Thymus (tissue), 11 donors: ENCODE results near the gene MRPL57. TPM values are rescaled to one million over a fixed set of nuclear protein-coding genes. Genes with fewer than 3 reads are reported as not detected.
"Not testable (repeated sequence)": the region's sequence is repeated elsewhere in the genome, so short reads cannot be mapped to it uniquely, and the experiment has no call there.

Source experiments
- DNase-seq, 9 donors: peaks; one replicate each; pipeline ENCODE4 v3.0.0-alpha.2; 2013; ENCODE audit warnings: low spot score in 9 of 9, low read depth in 6 of 9, missing footprints in 1 of 9
- H3K27ac ChIP-seq, 2 donors: one replicate each; pipeline ENCODE4 v1.5.1; 2013; ENCODE audit warnings: control low read depth in 1 of 2, low read depth in 1 of 2, low read length in 1 of 2, mild to moderate bottlenecking in 1 of 2, moderate library complexity in 1 of 2
- H3K27me3 ChIP-seq, 2 donors: one replicate each; pipeline ENCODE4 v1.5.1; 2013; ENCODE audit warnings: low read length in 1 of 2; ENCODE audit not compliant: control insufficient read depth in 2 of 2, insufficient read depth in 1 of 2
- H3K36me3 ChIP-seq, 2 donors: one replicate each; pipeline ENCODE4 v1.5.1; 2013; ENCODE audit warnings: low read length in 1 of 2, mild to moderate bottlenecking in 1 of 2, moderate library complexity in 1 of 2; ENCODE audit not compliant: control insufficient read depth in 2 of 2, insufficient read depth in 2 of 2
- H3K4me1 ChIP-seq, 2 donors: one replicate each; pipeline ENCODE4 v1.5.1; 2013; ENCODE audit warnings: low read length in 2 of 2; ENCODE audit not compliant: control insufficient read depth in 2 of 2, insufficient read depth in 2 of 2
- H3K4me3 ChIP-seq, 2 donors: one replicate each; pipeline ENCODE4 v1.5.1; 2013; ENCODE audit warnings: low read length in 2 of 2, control low read depth in 1 of 2, mild to moderate bottlenecking in 1 of 2
- H3K9me3 ChIP-seq, 2 donors: one replicate each; pipeline ENCODE4 v1.5.1; 2013; ENCODE audit warnings: low read length in 1 of 2, mild to moderate bottlenecking in 1 of 2; ENCODE audit not compliant: control insufficient read depth in 2 of 2, insufficient read depth in 1 of 2
- WGBS: extraction: QIAGEN DNeasy Blood & Tissue Kit; methylation state at CpG from one replicate; pipeline ENCODE4 v1.1.7; 2013; 5-methylcytosine and 5-hydroxymethylcytosine counted together
- polyA plus RNA-seq: library from polyadenylated mRNA; stranded (reverse); fragments of 200-250 nt; gene quantifications from one replicate; pipeline ENCODE4 v1.2.3, GENCODE V29; 2013
- total RNA-seq: library from RNA; stranded (reverse); fragments of 120-200 nt; gene quantifications from one replicate; pipeline ENCODE4 v1.2.4, GENCODE V29; 2013
- donor health status: healthy.

Gene MRPL57
- total and polyA plus RNA-seq, 2 donors = 30.1 to 33.5 TPM

DNA sequence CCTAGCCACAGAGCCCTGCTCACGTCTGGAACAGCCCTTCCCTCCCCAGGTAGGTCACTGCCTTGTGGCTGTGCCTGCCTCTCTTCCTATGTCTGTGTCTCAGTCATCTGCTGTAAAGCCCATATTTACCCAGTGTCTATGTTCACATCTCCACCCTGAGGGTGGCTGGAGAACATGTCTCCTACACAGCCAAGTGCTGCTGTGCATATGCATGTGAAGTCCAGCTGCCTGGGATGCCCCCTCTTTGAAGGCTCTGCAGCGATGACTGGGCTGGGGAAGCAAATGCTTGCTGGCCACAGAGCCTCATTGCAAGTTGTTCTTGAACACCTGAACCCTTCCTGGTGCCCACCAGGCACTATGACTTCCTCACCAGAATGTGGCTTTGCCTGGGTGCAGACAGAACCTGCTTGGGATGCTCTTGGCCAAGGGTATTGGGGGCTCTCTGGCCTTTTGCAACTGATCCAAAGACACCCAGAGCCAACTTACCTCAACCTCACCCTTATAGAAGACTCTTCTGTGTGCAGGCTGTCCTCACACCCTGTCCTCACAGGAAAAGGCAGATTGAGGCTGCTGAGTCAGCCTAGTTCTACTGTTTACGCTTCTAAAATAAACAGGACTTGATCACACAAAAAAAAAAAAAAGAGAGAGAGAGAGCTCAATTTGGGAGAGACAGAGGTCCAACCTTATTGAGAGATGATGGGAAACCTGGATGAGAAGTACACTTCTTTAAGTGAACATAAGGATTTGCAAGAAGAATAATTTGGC, 26.5 kb downstream of the MRPL57 start:
- H3K9me3 ChIP-seq = peaks cover 0 to 9% of the 10 kb centered on the region in 2 donors
- no peaks in the 10 kb centered on the region for H3K36me3 ChIP-seq
- 65% methylated on average over 3 of the region's 3 CpGs for WGBS
- H3K4me1 ChIP-seq = peaks cover 0 to 3% of the 10 kb centered on the region in 2 donors
- H3K4me3 ChIP-seq = no peak overlapping the region
- DNase-seq = no peak
- H3K27me3 ChIP-seq = no peaks in the 10 kb centered on the region
- no peak overlapping the region for H3K27ac ChIP-seq

DNA sequence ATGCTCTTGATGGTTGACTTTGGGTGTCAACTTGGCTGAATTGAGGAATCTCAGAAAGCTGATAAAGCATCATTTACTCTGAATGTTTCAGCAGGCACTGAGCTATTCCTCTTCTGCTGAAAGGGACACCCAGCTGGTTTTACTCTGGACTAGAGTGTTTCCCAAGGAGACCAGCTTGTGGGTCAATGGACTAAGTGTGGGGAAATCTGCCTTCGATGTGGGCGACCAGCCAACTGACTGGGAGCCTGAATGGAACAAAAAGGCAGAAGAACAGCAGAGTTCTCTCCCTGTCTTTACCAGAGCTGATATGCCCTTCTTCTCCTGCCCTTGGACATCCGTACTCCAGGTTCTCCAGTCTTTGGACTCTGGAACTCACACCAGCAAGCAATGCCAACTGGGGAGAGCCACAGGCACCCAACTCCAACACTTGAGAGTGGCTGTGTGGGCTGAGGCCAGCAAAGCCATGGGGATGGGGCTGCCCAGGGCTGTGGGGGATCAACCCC, 32.2 kb downstream of the MRPL57 start:
- Histone ChIP-seq H3K27ac (no peak overlapping the region), H3K27me3 (no peaks in the 10 kb centered on the region), H3K9me3 (peaks cover 0 to 7% of the 10 kb centered on the region in 2 donors), H3K4me3 (no peak overlapping the region), H3K4me1 (no peaks in the 10 kb centered on the region), H3K36me3 (no peaks in the 10 kb centered on the region)
- DNase-seq = no peak
- WGBS = 96% methylated on average over 3 of the region's 3 CpGs

DNA sequence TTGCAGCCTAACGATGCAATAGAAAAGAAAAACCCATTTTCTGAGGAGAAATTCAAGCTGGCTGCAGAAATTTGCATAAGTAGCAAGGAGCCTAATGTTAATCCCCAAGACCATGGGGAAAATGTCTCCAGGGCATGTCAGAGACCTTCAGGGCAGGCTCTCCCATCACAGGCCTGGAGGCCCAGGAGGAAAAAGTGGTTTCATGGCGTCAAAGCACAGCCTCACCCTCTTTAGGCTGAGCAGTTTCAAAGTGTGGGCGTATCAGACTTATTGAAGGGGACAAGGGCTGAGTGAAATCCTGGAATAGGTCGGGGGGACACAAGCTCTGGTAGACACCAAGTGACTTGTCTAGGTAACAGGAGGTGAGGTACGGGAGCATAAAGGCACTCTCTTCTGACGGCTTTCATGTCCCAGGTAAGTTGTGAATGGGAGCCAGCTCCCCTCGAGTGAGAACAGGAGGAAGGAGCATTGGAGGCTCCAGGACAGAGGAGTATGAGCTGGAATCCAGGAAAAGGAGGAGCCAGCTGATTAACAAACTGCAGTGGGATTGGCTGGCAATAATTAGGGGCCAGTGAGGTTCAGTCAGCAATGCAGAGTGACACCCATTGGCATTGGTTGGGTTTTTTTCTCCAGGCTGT, 35.8 kb downstream of the MRPL57 start:
- DNase-seq = no peak
- H3K4me3 ChIP-seq = no peak overlapping the region
- peaks cover 3 to 5% of the 10 kb centered on the region in 2 donors for H3K4me1 ChIP-seq
- H3K9me3 ChIP-seq = peaks cover 0 to 7% of the 10 kb centered on the region in 2 donors
- WGBS = 95% methylated on average over 7 of the region's 7 CpGs
- H3K36me3 ChIP-seq = no peaks in the 10 kb centered on the region
- H3K27me3 ChIP-seq = no peaks in the 10 kb centered on the region
- H3K27ac ChIP-seq = no peak overlapping the region

- H3K9me3 ChIP-seq, DNase-seq, H3K27me3 ChIP-seq, H3K36me3 ChIP-seq, H3K27ac ChIP-seq, H3K4me3 ChIP-seq: not testable (repeated sequence)
- 95% methylated on average over 6 of the region's 6 CpGs for WGBS
- H3K4me1 ChIP-seq = peaks cover 12 to 29% of the 10 kb centered on the region in 2 donors
Measured at GRCh38 chr13:21215419-21215818, 39.0 kb downstream of the MRPL57 start.

- H3K4me1 ChIP-seq = peaks cover 13 to 32% of the 10 kb centered on the region in 2 donors
- 78% methylated on average over 13 of the region's 13 CpGs for WGBS
- H3K27me3 ChIP-seq = no peaks in the 10 kb centered on the region
- no peak overlapping the region for H3K4me3 ChIP-seq
- no peaks in the 10 kb centered on the region for H3K36me3 ChIP-seq
- H3K27ac ChIP-seq = peak overlapping the region in 1 of 2 donors; percentile 45
- H3K9me3 ChIP-seq = peaks cover 0 to 7% of the 10 kb centered on the region in 2 donors
- DNase-seq = no peak
Measured at GRCh38 chr13:21216332-21216731, 39.9 kb downstream of the MRPL57 start.

DNA sequence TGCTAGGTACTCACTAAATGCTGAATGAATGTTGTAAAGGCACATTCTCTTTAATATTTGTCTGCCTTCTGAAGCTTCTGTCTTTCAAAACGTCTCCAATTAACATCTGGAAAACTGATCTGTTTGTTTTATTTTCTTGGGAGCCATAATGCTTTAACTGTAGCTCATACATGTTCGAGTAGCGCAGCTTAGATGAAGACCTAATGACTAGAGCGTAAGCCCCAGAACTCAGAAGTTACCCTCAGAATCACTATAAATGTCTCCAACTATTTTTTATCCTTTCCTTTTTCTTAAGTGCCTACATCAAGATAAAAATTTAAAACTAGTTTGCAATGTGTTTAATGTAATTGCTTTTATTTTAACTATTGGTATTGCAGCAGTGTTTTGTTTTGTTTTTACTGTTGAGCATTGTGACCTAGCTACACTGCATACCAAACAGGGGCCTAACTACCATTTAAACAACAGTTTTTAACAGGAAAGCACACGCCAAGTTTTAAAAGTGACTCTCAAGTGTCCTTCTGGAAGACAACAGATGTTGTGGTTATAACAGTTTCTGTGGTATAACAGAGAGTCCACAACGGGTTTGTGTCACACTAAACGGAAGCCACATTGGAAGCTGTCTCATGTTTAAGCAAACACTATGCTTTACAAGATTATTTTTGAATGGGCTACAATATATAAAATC, 42.0 kb downstream of the MRPL57 start:
- peak in 5 of 9 donors; percentile 37 to 80 (median 47) for DNase-seq
- Histone ChIP-seq H3K27ac (peak overlapping the region; percentile 25 to 71), H3K4me1 (peaks cover 13 to 32% of the 10 kb centered on the region in 2 donors), H3K36me3 (no peaks in the 10 kb centered on the region), H3K4me3 (no peak overlapping the region), H3K27me3 (no peaks in the 10 kb centered on the region), H3K9me3 (peaks cover 0 to 8% of the 10 kb centered on the region in 2 donors)
- whole genome bisulfite sequencing = 18% methylated on average over 7 of the region's 7 CpGs

DNA sequence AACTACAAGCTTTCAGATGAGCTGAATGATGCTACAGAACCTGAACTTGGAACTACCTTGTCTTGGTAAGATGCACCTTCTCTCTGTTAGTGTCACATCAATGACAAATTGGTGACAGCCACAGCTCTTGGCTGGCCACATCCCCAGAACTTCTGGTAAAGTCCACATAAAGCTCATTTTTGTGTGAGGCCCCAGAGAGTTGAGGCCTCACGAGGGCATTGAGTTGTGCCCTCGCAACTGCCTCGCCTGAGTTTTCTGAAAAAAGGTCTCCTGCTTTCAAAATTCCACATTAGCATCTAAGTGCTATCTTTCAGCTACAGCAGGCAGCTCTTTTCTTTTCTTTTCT, 42.6 kb downstream of the MRPL57 start:
- Histone ChIP-seq H3K9me3 (peaks cover 0 to 8% of the 10 kb centered on the region in 2 donors), H3K4me3 (no peak overlapping the region), H3K4me1 (peaks cover 13 to 32% of the 10 kb centered on the region in 2 donors), H3K36me3 (no peaks in the 10 kb centered on the region), H3K27ac (peak overlapping the region; percentile 25 to 71), H3K27me3 (no peaks in the 10 kb centered on the region)
- DNase-seq = no peak
- WGBS = 9% methylated on average over 3 of the region's 3 CpGs

- DNase-seq, H3K9me3 ChIP-seq, H3K4me3 ChIP-seq, H3K36me3 ChIP-seq, H3K27me3 ChIP-seq: not testable (repeated sequence)
- Histone ChIP-seq H3K4me1 (peaks cover 13 to 32% of the 10 kb centered on the region in 2 donors), H3K27ac (peak overlapping the region in 1 of 2 donors; percentile 71)
- 38% methylated on average over 3 of the region's 3 CpGs for WGBS
Measured at GRCh38 chr13:21219716-21220115, 43.3 kb downstream of the MRPL57 start.

DNA sequence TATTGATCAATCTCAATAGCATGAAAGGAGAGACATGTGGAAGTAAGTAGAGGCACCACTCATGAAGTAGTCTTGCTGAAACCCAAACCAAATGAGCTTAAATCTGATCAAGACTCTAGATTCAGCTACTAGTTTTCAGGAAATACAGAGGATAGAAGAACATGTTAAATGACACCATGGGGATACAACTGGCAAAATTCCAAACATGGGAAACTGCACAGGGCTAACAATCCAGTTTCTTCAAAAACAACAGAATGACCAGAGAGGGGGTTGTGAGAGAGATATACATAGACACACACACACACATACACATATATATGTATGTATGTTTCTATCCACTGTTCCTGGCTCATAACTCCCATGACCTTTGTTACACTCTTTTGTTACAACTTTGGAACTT, 44.8 kb downstream of the MRPL57 start:
- Histone ChIP-seq H3K27me3 (no peaks in the 10 kb centered on the region), H3K9me3 (peaks cover 0 to 8% of the 10 kb centered on the region in 2 donors), H3K4me3 (no peak overlapping the region), H3K36me3 (no peaks in the 10 kb centered on the region), H3K4me1 (peaks cover 13 to 30% of the 10 kb centered on the region in 2 donors), H3K27ac (no peak overlapping the region)
- DNase-seq = no peak
